A549 (cell line): Measurements from ENCODE around the gene FKBP1A.

Experiments used
- MYC ChIP-seq: IDR thresholded peaks from 2 replicates; pipeline ENCODE4 v1.6.1; 2012; ENCODE audit warnings: mild to moderate bottlenecking, inconsistent platforms, low read length, improper control_type of control experiment, borderline replicate concordance
- POLR2A ChIP-seq: IDR thresholded peaks from 2 replicates; pipeline ENCODE4 v1.6.1; 2012; ENCODE audit warnings: mild to moderate bottlenecking, low read length
- SMC3 ChIP-seq: fragments of >200 bp; sonication (Bioruptor Twin); formaldehyde crosslinking; IDR thresholded peaks from 3 replicates; pipeline ENCODE4 v1.6.1; 2018; ENCODE audit warnings: inconsistent platforms
- TF ChIP-seq, protein P1 (sequence below): fragments of >200 bp; sonication (Bioruptor Twin); formaldehyde crosslinking; IDR thresholded peaks from 3 replicates; pipeline ENCODE4 v1.5.1; 2016

DNA sequence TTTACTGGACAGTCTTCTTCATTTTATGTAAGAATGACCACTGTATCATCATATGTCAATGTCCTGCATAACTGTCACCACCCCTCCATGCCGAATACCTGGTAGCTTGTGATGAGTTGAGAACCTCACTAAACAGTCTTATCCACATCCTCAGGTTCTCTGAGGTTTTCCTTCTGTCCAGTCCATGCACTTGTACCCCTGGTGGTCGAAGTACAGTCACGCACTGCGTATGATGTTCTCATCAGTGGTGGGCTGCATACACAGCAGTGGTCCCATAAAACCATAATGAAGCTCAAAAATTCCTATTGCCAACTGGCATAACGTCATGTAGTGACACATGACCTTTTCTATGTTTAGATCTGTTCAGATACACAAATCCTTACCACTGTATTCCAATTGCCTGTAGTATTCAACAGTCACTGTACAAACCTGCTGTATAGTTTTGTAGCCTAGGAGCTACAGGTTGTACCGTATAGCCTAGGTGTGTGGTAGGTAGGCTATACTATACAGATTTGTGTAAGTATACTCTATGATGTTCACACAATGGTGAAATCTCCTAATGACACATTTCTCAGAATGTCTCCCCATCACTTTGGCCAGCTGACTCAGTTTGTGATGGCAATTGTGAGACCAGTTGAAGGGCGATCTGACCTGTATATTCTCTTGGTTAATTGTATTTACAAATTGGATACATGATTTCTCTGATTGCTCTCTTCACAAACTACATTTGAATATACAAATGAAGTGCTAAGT, 32.6 kb downstream of the FKBP1A start:
- TF ChIP-seq, protein P1, sequence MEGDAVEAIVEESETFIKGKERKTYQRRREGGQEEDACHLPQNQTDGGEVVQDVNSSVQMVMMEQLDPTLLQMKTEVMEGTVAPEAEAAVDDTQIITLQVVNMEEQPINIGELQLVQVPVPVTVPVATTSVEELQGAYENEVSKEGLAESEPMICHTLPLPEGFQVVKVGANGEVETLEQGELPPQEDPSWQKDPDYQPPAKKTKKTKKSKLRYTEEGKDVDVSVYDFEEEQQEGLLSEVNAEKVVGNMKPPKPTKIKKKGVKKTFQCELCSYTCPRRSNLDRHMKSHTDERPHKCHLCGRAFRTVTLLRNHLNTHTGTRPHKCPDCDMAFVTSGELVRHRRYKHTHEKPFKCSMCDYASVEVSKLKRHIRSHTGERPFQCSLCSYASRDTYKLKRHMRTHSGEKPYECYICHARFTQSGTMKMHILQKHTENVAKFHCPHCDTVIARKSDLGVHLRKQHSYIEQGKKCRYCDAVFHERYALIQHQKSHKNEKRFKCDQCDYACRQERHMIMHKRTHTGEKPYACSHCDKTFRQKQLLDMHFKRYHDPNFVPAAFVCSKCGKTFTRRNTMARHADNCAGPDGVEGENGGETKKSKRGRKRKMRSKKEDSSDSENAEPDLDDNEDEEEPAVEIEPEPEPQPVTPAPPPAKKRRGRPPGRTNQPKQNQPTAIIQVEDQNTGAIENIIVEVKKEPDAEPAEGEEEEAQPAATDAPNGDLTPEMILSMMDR, result no peak
- TF ChIP-seq POLR2A (no peak), MYC (no peak), SMC3 (no peak)
